Thoracic aorta (tissue), 2 donors: ENCODE measurements around the gene SOX6. TPM values are rescaled to one million over a fixed set of nuclear protein-coding genes. Genes with fewer than 3 reads are reported as not detected.

Experiments
- ATAC-seq: fragments of 150-250 bp; one replicate; pipeline ENCODE4 v1.8.0; 2017; ENCODE audit warnings: low read depth; ENCODE audit not compliant: insufficient number of reproducible peaks, low FRiP score
- DNase-seq: peaks from one replicate; pipeline ENCODE4 v3.0.0-alpha.2; 2020; ENCODE audit warnings: low spot score
- H3K27ac ChIP-seq, 2 donors: fragments of 200-600 bp; sonication (generic); 1 replicate in 1 of 2; 2 replicates in 1 of 2; pipeline ENCODE4 v1.5.1; 2016; ENCODE audit warnings: mild to moderate bottlenecking in 2 of 2, moderate library complexity in 2 of 2
- H3K27me3 ChIP-seq: fragments of 200-600 bp; sonication (generic); replicated peaks from 2 replicates; pipeline ENCODE4 v1.6.0; 2016; ENCODE audit warnings: mild to moderate bottlenecking; ENCODE audit not compliant: insufficient read depth
- H3K36me3 ChIP-seq: fragments of 200-600 bp; sonication (generic); one replicate; pipeline ENCODE4 v1.5.1; 2016
- H3K4me1 ChIP-seq, 2 donors: fragments of 200-600 bp; sonication (generic); 1 replicate in 1 of 2; 2 replicates in 1 of 2; pipeline versions ENCODE4 v1.5.1 to v1.6.0; 2016; ENCODE audit warnings: low read depth in 2 of 2, mild to moderate bottlenecking in 1 of 2; ENCODE audit not compliant: control insufficient read depth in 1 of 2
- H3K4me3 ChIP-seq: fragments of 200-600 bp; sonication (generic); 2 replicates; pipeline ENCODE4 v1.5.1; 2016; ENCODE audit warnings: mild to moderate bottlenecking
- H3K9me3 ChIP-seq: fragments of 200-600 bp; sonication (generic); 2 replicates; pipeline ENCODE4 v1.5.1; 2016
- total RNA-seq, 2 donors: library from RNA; depleted of rRNA; stranded (reverse); fragments of >200 nt; gene quantifications; one replicate each; pipeline versions ENCODE4 v1.1.0 to v1.2.3, GENCODE V29; 2016
- TF ChIP-seq, protein P1 (sequence below): fragments of 200-600 bp; sonication (generic); IDR thresholded peaks from one replicate; pipeline ENCODE4 v1.5.1; 2019; ENCODE audit warnings: antibody characterized with exemption

Gene SOX6
- total RNA-seq, 2 donors from 2014 or later: 0.27 to 0.56 TPM

DNA sequence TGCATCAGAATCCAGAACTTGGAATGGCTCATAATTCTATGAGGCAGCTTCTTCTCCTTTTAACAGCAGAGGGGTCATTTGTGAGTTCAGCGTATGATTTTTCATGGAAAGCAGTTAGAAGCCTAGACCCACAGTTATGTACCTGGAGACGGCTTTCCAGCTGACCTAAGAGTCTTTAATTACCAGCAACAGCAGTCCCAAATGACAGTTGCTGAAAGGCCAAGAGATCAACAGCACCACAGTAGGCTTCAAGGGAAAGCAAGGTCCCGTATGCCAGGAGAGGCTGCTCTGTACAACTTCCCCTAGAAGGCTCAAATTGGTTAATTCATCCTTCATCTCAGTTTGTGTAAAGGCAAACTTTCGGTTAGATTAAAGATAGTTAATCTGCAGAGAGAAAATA is 363.0 kb downstream of the SOX6 start:
- ATAC-seq: no peak
- no peaks in the 10 kb centered on the region for H3K4me1 ChIP-seq
- no peak overlapping the region for H3K4me3 ChIP-seq
- H3K9me3 ChIP-seq: no peaks in the 10 kb centered on the region
- H3K36me3 ChIP-seq: no peaks in the 10 kb centered on the region
- DNase-seq: no peak
- no peak overlapping the region for H3K27ac ChIP-seq
- TF ChIP-seq, protein P1, sequence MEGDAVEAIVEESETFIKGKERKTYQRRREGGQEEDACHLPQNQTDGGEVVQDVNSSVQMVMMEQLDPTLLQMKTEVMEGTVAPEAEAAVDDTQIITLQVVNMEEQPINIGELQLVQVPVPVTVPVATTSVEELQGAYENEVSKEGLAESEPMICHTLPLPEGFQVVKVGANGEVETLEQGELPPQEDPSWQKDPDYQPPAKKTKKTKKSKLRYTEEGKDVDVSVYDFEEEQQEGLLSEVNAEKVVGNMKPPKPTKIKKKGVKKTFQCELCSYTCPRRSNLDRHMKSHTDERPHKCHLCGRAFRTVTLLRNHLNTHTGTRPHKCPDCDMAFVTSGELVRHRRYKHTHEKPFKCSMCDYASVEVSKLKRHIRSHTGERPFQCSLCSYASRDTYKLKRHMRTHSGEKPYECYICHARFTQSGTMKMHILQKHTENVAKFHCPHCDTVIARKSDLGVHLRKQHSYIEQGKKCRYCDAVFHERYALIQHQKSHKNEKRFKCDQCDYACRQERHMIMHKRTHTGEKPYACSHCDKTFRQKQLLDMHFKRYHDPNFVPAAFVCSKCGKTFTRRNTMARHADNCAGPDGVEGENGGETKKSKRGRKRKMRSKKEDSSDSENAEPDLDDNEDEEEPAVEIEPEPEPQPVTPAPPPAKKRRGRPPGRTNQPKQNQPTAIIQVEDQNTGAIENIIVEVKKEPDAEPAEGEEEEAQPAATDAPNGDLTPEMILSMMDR: no peak
- no peaks in the 10 kb centered on the region for H3K27me3 ChIP-seq

DNA sequence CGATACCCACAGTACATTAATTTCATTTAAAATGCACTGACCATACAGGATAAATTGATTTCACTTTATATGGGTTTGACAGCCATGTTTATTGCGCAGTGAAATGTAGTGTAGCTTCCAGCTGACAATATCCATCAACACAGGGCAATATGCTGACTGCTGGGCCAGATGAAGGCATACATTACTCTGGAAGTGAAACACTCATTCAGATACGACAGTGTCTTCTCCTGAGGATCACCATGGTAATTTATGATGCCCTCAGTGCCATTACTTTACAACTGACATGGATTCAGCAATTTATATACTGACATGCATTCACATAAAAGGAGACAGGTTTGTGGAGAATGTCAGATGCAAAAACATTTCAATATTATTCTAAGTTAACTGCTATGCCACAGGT is 365.1 kb downstream of the SOX6 start:
- Histone ChIP-seq H3K4me3 (no peak overlapping the region), H3K27ac (no peak overlapping the region), H3K36me3 (no peaks in the 10 kb centered on the region), H3K4me1 (no peaks in the 10 kb centered on the region), H3K9me3 (no peaks in the 10 kb centered on the region), H3K27me3 (no peaks in the 10 kb centered on the region)
- TF ChIP-seq, protein P1: no peak
- no peak for ATAC-seq
- no peak for DNase-seq

DNA sequence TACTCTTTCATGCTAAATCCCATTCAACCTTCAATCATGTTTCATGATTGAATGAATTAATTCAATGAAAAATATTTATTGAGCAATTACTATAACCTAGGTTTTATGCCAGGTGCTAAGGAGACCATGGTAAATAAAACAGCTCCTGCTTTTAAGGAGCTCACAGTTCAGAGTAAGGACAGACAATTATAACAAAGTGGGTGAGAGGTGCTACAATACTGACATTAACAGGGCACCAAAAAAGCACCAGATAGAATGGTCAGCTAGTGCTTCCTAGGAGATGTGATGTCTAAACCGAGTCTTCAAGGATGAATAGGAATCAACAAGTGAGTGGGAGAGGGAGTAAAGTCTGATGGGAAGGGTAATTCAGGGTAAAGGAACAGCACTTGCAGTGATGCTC is 366.7 kb downstream of the SOX6 start:
- TF ChIP-seq, protein P1: no peak

DNA sequence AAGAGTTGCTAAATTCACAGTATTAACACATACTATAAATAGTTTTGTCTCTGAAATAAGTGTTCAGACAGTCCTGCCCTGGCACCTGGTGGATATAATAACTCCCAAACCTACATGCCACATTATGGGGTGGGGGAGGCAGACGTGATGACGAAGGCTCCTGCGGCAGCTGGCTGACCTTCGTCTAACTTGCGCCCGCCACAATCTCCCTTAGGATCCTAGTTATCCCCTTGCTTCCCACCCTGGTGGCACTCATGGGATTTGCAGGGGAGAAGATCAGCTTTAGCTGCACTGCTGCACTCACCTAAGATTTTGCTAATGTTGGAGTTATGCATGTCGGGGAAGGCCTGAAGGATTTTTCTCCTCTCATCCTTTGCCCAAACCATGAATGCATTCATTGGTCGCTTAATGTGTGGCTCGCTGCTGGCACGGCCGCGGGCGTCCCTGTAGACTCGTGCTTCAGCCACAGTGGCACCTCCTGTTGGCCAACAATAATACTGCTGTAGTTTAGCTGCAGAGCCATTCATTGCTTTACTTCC is 367.6 kb downstream of the SOX6 start:
- ATAC-seq (no peak), DNase-seq (no peak)
- TF ChIP-seq, protein P1: peak; percentile 20
- H3K36me3 ChIP-seq: no peaks in the 10 kb centered on the region
- H3K27me3 ChIP-seq: no peaks in the 10 kb centered on the region
- H3K4me1 ChIP-seq: no peaks in the 10 kb centered on the region
- H3K4me3 ChIP-seq: no peak overlapping the region
- H3K9me3 ChIP-seq: no peaks in the 10 kb centered on the region
- H3K27ac ChIP-seq: no peak overlapping the region

More for the DNA sequence above, 366.7 kb downstream of the SOX6 start:
- Histone ChIP-seq H3K27ac (no peak overlapping the region), H3K9me3 (no peaks in the 10 kb centered on the region), H3K27me3 (no peaks in the 10 kb centered on the region), H3K4me3 (no peak overlapping the region), H3K36me3 (no peaks in the 10 kb centered on the region), H3K4me1 (no peaks in the 10 kb centered on the region)
- DNase-seq: no peak
- no peak for ATAC-seq

DNA sequence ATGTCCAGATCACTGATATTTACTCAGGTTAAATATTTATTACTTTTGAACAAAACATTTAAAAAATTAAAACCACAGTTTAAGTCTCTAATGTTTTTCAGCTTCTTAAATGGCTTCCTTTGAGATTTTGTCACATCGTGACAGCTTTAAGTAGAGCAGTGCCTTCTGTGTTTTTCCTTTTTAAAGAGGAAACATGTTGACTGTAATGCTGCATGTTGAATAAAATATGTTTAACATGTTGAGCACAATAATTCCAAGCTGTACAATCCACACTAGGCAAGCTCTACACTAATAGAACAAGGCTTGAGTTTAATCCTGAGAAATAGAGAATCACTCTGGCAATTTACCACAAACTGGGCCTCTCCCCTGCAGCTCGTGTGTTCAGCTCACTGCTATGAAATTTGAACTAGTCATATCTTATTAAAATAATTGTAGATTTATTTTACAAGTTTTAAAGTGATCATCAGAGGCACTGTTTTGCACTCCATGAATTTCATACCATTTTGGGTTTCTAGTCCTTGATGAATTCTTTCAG is 368.3 kb downstream of the SOX6 start:
- Histone ChIP-seq H3K36me3 (no peaks in the 10 kb centered on the region), H3K27ac (no peak overlapping the region), H3K4me1 (no peaks in the 10 kb centered on the region), H3K9me3 (no peaks in the 10 kb centered on the region), H3K27me3 (no peaks in the 10 kb centered on the region), H3K4me3 (no peak overlapping the region)
- TF ChIP-seq, protein P1: no peak
- DNase-seq (no peak), ATAC-seq (no peak)
